HCT116 (cell line): ENCODE data around the gene ARNT2. TPM values are rescaled to one million over a fixed set of nuclear protein-coding genes. Genes with fewer than 3 reads are reported as not detected.

Source experiments
- ATAC-seq: fragments of 200-7000 bp; cut with Tn5 transposase; 2 replicates; pipeline ENCODE4 v1.9.1; 2020; ENCODE audit warnings: mild to moderate bottlenecking, moderate library complexity
- BruUV-seq: library from RNA; stranded (reverse); fragments of 400-500 nt; replicated peaks from 2 replicates; lab custom pipeline; 2021; lab: Mats Ljungman, UMichigan
- CTCF ChIA-PET: fragments of 300-600 bp; sonication (Branson Sonifier 250); formaldehyde crosslinking; loops from one replicate; lab custom pipeline; 2021; ENCODE audit warnings: antibody characterized with exemption; lab: Charles Lee
- POLR2A ChIA-PET: fragments of 300-600, 350-600 bp; sonication (Branson Sonifier 250); formaldehyde crosslinking; loops from one replicate; lab custom pipeline; 2021; ENCODE audit warnings: antibody characterized with exemption; lab: Charles Lee
- RAD21 ChIA-PET, 2 experiments: fragments of 300-600 bp; sonication (Branson Sonifier 250); formaldehyde crosslinking; loops; one replicate each; lab custom pipeline; 2023; ENCODE audit warnings: low total read pairs in 2 of 2; ENCODE audit not compliant: uncharacterized antibody in 2 of 2, unreplicated experiment in 2 of 2, low non-redundant PET in 1 of 2; lab: Charles Lee
- DNase-seq: peaks from one replicate; pipeline ENCODE4 v3.0.0-alpha.2; 2010; ENCODE audit warnings: low read depth, low spot score
- H2AFZ ChIP-seq: fragments of 200-600 bp; shearing (Covaris generic), sonication (generic); 2 replicates; pipeline ENCODE4 v1.6.1; 2017; ENCODE audit warnings: low read depth, mixed run types, mixed read lengths, antibody characterized with exemption, low read length; ENCODE audit not compliant: poor library complexity, severe bottlenecking
- H3K27ac ChIP-seq: 2 replicates; pipeline ENCODE4 v1.5.1; 2012; ENCODE audit warnings: low read depth, low read length
- H3K27me3 ChIP-seq: fragments of 200-600 bp; sonication (generic); 2 replicates; pipeline ENCODE4 v1.6.1; 2016; ENCODE audit warnings: mixed run types, low read length, mixed read lengths; ENCODE audit not compliant: insufficient read depth
- H3K36me3 ChIP-seq, 2 experiments: fragments of 200-500 bp in 1 of 2; fragments of 200-600 bp in 1 of 2; sonication (Bioruptor generic) in 1 of 2; sonication (generic) in 1 of 2; 2 replicates each; pipeline versions ENCODE4 v1.5.1 to v1.6.1; 2014 to 2016; ENCODE audit warnings: low read length in 2 of 2, inconsistent platforms in 1 of 2, mixed read lengths in 1 of 2, mixed run types in 1 of 2; ENCODE audit not compliant: insufficient read depth in 2 of 2, control insufficient read depth in 1 of 2
- H3K4me1 ChIP-seq, 2 experiments: fragments of 200-600 bp in 1 of 2; sonication (generic) in 1 of 2; 2 replicates each; pipeline versions ENCODE4 v1.5.1 to v1.6.1; 2012 to 2017; ENCODE audit warnings: low read length in 2 of 2, inconsistent platforms in 1 of 2, mild to moderate bottlenecking in 1 of 2, mixed read lengths in 1 of 2, mixed run types in 1 of 2, moderate library complexity in 1 of 2; ENCODE audit not compliant: insufficient read depth in 2 of 2, control insufficient read depth in 1 of 2
- H3K4me2 ChIP-seq: fragments of 200-600 bp; sonication (generic); 2 replicates; pipeline ENCODE4 v1.6.1; 2017; ENCODE audit warnings: mixed run types, low read length, mixed read lengths
- H3K4me3 ChIP-seq, 2 experiments: fragments of 200-600 bp in 1 of 2; sonication (generic) in 1 of 2; replicated peaks in 1 of 2; 2 replicates each; pipeline ENCODE4 v1.5.1; 2011 to 2016; ENCODE audit warnings: low read length in 2 of 2, control low read depth in 1 of 2, low read depth in 1 of 2, mild to moderate bottlenecking in 1 of 2, mixed read lengths in 1 of 2, mixed run types in 1 of 2
- H3K79me2 ChIP-seq: fragments of 200-600 bp; sonication (generic); 2 replicates; pipeline ENCODE4 v1.6.1; 2017; ENCODE audit warnings: mild to moderate bottlenecking, mixed run types, low read length, moderate library complexity, mixed read lengths; ENCODE audit not compliant: insufficient read depth
- H3K9ac ChIP-seq: fragments of 200-600 bp; sonication (generic); 2 replicates; pipeline ENCODE4 v1.6.1; 2016; ENCODE audit warnings: low read length, mixed read lengths
- H3K9me2 ChIP-seq: fragments of 200-600 bp; sonication (generic), shearing (Covaris generic); 2 replicates; pipeline ENCODE4 v1.6.1; 2017; ENCODE audit warnings: mixed run types, mild to moderate bottlenecking, moderate library complexity; ENCODE audit not compliant: insufficient read depth
- H3K9me3 ChIP-seq, 2 experiments: fragments of 200-500 bp in 1 of 2; fragments of 200-600 bp in 1 of 2; sonication (Bioruptor generic) in 1 of 2; sonication (generic) in 1 of 2; 2 replicates each; pipeline ENCODE4 v1.6.1; 2014 to 2017; ENCODE audit warnings: low read length in 2 of 2, mixed read lengths in 2 of 2, inconsistent platforms in 1 of 2, low read depth in 1 of 2, mild to moderate bottlenecking in 1 of 2, mixed run types in 1 of 2, moderate library complexity in 1 of 2; ENCODE audit not compliant: control insufficient read depth in 1 of 2, insufficient read depth in 1 of 2
- H4K20me1 ChIP-seq: fragments of 200-600 bp; sonication (generic), shearing (Covaris generic); 2 replicates; pipeline ENCODE4 v1.6.1; 2017; ENCODE audit warnings: mixed run types, mild to moderate bottlenecking, moderate library complexity; ENCODE audit not compliant: insufficient read depth
- CBX3 ChIP-seq: IDR thresholded peaks from 2 replicates; pipeline ENCODE4 v1.6.1; 2012; ENCODE audit warnings: low read depth
- CTCF ChIP-seq, 3 experiments: fragments of 200-600 bp in 1 of 3; sonication (generic) in 1 of 3; IDR thresholded peaks in 2 of 3; conservative IDR thresholded peaks in 1 of 3; 2 replicates each; pipeline ENCODE4 v1.5.1; 2012 to 2017; ENCODE audit warnings: low read depth in 2 of 3, low read length in 2 of 3, antibody characterized with exemption in 1 of 3, borderline replicate concordance in 1 of 3, control low read depth in 1 of 3, mild to moderate bottlenecking in 1 of 3, mixed read lengths in 1 of 3, mixed run types in 1 of 3, moderate library complexity in 1 of 3; ENCODE audit not compliant: insufficient read depth in 1 of 3
- ELF1 ChIP-seq: IDR thresholded peaks from 2 replicates; pipeline ENCODE4 v1.6.1; 2012; ENCODE audit warnings: low read depth, borderline replicate concordance
- EZH2phosphoT487 ChIP-seq: fragments of 200-600 bp; IDR thresholded peaks from 2 replicates; pipeline ENCODE4 v1.6.1; 2018; ENCODE audit warnings: antibody characterized with exemption, borderline replicate concordance
- POLR2AphosphoS5 ChIP-seq: IDR thresholded peaks from 2 replicates; pipeline ENCODE4 v1.6.1; 2011; ENCODE audit warnings: mild to moderate bottlenecking, low read depth, low read length, moderate library complexity
- SRF ChIP-seq: IDR thresholded peaks from 2 replicates; pipeline ENCODE4 v1.6.1; 2012; ENCODE audit warnings: low read depth
- intact Hi-C: fragments of 100-400 bp; cut with micrococcal nuclease; formaldehyde crosslinking; loops from 2 replicates; pipeline ENCODE4 v1.10.0; 2022
- total RNA-seq: library from RNA; stranded (reverse); gene quantifications from one replicate; pipeline ENCODE4 v1.2.1, GENCODE V29; 2021; ENCODE audit not compliant: unreplicated experiment
- TF ChIP-seq, protein P1 (sequence below): IDR thresholded peaks from 2 replicates; pipeline ENCODE4 v1.6.1; 2011; ENCODE audit warnings: mild to moderate bottlenecking, low read length, moderate library complexity; ENCODE audit not compliant: insufficient replicate concordance; ENCODE audit errors: extremely low read depth

The ARNT2 gene
- total RNA-seq, 1 experiment from 2014 or later: 3.0 TPM

- H3K27ac ChIP-seq: no peak overlapping the region
- no peaks in the 10 kb centered on the region for H4K20me1 ChIP-seq
- POLR2A ChIA-PET: interaction anchor here (0.8 kb wide), 1 partner anchor 320 kb away, joined by 4 read pairs; no protein-coding TSS in a partner anchor
- no peaks in the 10 kb centered on the region for H3K79me2 ChIP-seq
- DNase-seq (no peak), ATAC-seq (no peak)
- no peak overlapping the region for H3K4me3 ChIP-seq
- intact Hi-C loops: loop anchor here (2.0 to 5.0 kb wide), 5 partner anchors 55 to 810 kb away; no protein-coding TSS in a partner anchor
- no TSS peak for BruUV-seq
- H2AFZ ChIP-seq: no peak overlapping the region
- H3K36me3 ChIP-seq: no peaks in the 10 kb centered on the region
- H3K9ac ChIP-seq: no peak overlapping the region
- H3K9me2 ChIP-seq: no peaks in the 10 kb centered on the region
- RAD21 ChIA-PET: no interaction called here
- H3K4me2 ChIP-seq: no peak overlapping the region
- no peaks in the 10 kb centered on the region for H3K9me3 ChIP-seq
- H3K27me3 ChIP-seq: no peaks in the 10 kb centered on the region
- TF ChIP-seq ELF1 (no peak), EZH2phosphoT487 (no peak), CBX3 (no peak), POLR2AphosphoS5 (no peak), CTCF (IDR thresholded peaks at IDR 0.05 in 2 of 3, conservative IDR thresholded peaks at IDR 0.05 in 1 of 3; ENCODE audit: borderline replicate concordance in 1 of 3, insufficient read depth in 1 of 3, low read depth in 2 of 3, low read length in 2 of 3) (no peak), SRF (no peak)
- TF ChIP-seq, protein P1, sequence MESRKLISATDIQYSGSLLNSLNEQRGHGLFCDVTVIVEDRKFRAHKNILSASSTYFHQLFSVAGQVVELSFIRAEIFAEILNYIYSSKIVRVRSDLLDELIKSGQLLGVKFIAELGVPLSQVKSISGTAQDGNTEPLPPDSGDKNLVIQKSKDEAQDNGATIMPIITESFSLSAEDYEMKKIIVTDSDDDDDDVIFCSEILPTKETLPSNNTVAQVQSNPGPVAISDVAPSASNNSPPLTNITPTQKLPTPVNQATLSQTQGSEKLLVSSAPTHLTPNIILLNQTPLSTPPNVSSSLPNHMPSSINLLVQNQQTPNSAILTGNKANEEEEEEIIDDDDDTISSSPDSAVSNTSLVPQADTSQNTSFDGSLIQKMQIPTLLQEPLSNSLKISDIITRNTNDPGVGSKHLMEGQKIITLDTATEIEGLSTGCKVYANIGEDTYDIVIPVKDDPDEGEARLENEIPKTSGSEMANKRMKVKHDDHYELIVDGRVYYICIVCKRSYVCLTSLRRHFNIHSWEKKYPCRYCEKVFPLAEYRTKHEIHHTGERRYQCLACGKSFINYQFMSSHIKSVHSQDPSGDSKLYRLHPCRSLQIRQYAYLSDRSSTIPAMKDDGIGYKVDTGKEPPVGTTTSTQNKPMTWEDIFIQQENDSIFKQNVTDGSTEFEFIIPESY: no peak
- H3K4me1 ChIP-seq: peaks cover 4 to 8% of the 10 kb centered on the region in 2 experiments; a peak in 3 of 4 replicates
- CTCF ChIA-PET: interaction anchor here (1.2 to 3.5 kb wide), 4 partner anchors 320 to 809 kb away, joined by 4 to 36 read pairs (median 6); partner anchors contain the start of gene CEMIP
Observed at GRCh38 chr15:80456517-80457492, 52.6 kb downstream of the ARNT2 start.
